HEK293T (cell line): ENCODE results near the gene RBBP8NL.

Experiments
- ARNT ChIP-seq: fragments of 450-650 bp; IDR thresholded peaks from 2 replicates; pipeline ENCODE4 v1.6.1; 2017; ENCODE audit warnings: mild to moderate bottlenecking
- BHLHE40 ChIP-seq: fragments of 450-650 bp; IDR thresholded peaks from 2 replicates; pipeline ENCODE4 v1.6.1; 2016; ENCODE audit warnings: mild to moderate bottlenecking, moderate library complexity, borderline replicate concordance
- ELF4 ChIP-seq: fragments of 450-650 bp; IDR thresholded peaks from 2 replicates; pipeline ENCODE4 v1.6.1; 2017; ENCODE audit warnings: antibody characterized with exemption
- FOXK2 ChIP-seq: fragments of 450-650 bp; IDR thresholded peaks from 2 replicates; pipeline ENCODE4 v1.6.1; 2016; ENCODE audit warnings: mild to moderate bottlenecking
- FOXM1 ChIP-seq: fragments of 450-650 bp; IDR thresholded peaks from 2 replicates; pipeline ENCODE4 v1.6.1; 2017; ENCODE audit warnings: mild to moderate bottlenecking, borderline replicate concordance
- HDGF ChIP-seq: fragments of 450-650 bp; IDR thresholded peaks from 2 replicates; pipeline ENCODE4 v1.6.1; 2017; ENCODE audit warnings: antibody characterized with exemption, borderline replicate concordance
- L3MBTL2 ChIP-seq: fragments of 450-650 bp; conservative IDR thresholded peaks from 2 replicates; pipeline ENCODE4 v1.6.1; 2016; ENCODE audit warnings: mild to moderate bottlenecking
- NFRKB ChIP-seq: fragments of 450-650 bp; IDR thresholded peaks from 2 replicates; pipeline ENCODE4 v1.6.1; 2016; ENCODE audit warnings: mild to moderate bottlenecking, moderate library complexity
- SP1 ChIP-seq: fragments of 450-650 bp; IDR thresholded peaks from 2 replicates; pipeline ENCODE4 v1.6.1; 2017
- TARDBP ChIP-seq: fragments of 450-650 bp; IDR thresholded peaks from 2 replicates; pipeline ENCODE4 v1.6.1; 2016

GRCh38 chr20:62427172-62428001, at the start of gene RBBP8NL:
- TF ChIP-seq ARNT (no peak), ELF4 (no peak), NFRKB (no peak), FOXK2 (no peak), FOXM1 (no peak), TARDBP (no peak), HDGF (no peak), SP1 (no peak), BHLHE40 (no peak), L3MBTL2 (no peak)
